Fibroblast of lung (primary cell): ENCODE measurements around the gene TAF6L. TPM values are rescaled to one million over a fixed set of nuclear protein-coding genes. Genes with fewer than 3 reads are reported as not detected.
"Not testable (repeated sequence)": the region's sequence is repeated elsewhere in the genome, so short reads cannot be mapped to it uniquely, and the experiment has no call there.

Source experiments
- DNase-seq, 2 donors: peaks; one replicate each; pipeline versions ENCODE4 v3.0.0 to v3.0.0-alpha.2; 2010; ENCODE audit warnings: low read depth in 2 of 2
- H2AFZ ChIP-seq: 2 replicates; pipeline ENCODE4 v1.5.1; 2012; ENCODE audit warnings: low read length, control low read depth, inconsistent platforms
- H3K27ac ChIP-seq: 2 replicates; pipeline ENCODE4 v1.5.1; 2011; ENCODE audit warnings: low read length, control low read depth; ENCODE audit not compliant: insufficient read depth
- H3K27me3 ChIP-seq: 2 replicates; pipeline ENCODE4 v1.5.1; 2011; ENCODE audit warnings: mild to moderate bottlenecking, low read length; ENCODE audit not compliant: control insufficient read depth, insufficient read depth
- H3K36me3 ChIP-seq: 2 replicates; pipeline ENCODE4 v1.5.1; 2011; ENCODE audit warnings: low read length; ENCODE audit not compliant: control insufficient read depth, insufficient read depth
- H3K4me1 ChIP-seq: 2 replicates; pipeline ENCODE4 v1.5.1; 2011; ENCODE audit warnings: low read length; ENCODE audit not compliant: control insufficient read depth, insufficient read depth; ENCODE audit errors: extremely low read depth
- H3K4me2 ChIP-seq: 2 replicates; pipeline ENCODE4 v1.5.1; 2011; ENCODE audit warnings: low read length, control low read depth; ENCODE audit not compliant: insufficient read depth; ENCODE audit errors: extremely low read depth
- H3K4me3 ChIP-seq, 4 experiments: fragments of 200-600 bp in 1 of 4; sonication (generic) in 1 of 4; replicated peaks in 1 of 4; 2 replicates each; pipeline ENCODE4 v1.5.1; 2011 to 2016; ENCODE audit warnings: low read length in 4 of 4, low read depth in 3 of 4, mild to moderate bottlenecking in 3 of 4, control low read depth in 2 of 4, inconsistent platforms in 1 of 4, mixed read lengths in 1 of 4; ENCODE audit not compliant: insufficient read depth in 1 of 4; ENCODE audit errors: control extremely low read depth in 1 of 4
- H3K79me2 ChIP-seq: 2 replicates; pipeline ENCODE4 v1.5.1; 2012; ENCODE audit warnings: mild to moderate bottlenecking, low read length, inconsistent platforms; ENCODE audit not compliant: control insufficient read depth, insufficient read depth
- H3K9ac ChIP-seq: 2 replicates; pipeline ENCODE4 v1.5.1; 2011; ENCODE audit warnings: mild to moderate bottlenecking, low read length, control low read depth; ENCODE audit not compliant: insufficient read depth
- H3K9me3 ChIP-seq: 2 replicates; pipeline ENCODE4 v1.5.1; 2012; ENCODE audit warnings: low read depth, low read length; ENCODE audit not compliant: control insufficient read depth, insufficient read depth
- H4K20me1 ChIP-seq: 2 replicates; pipeline ENCODE4 v1.5.1; 2011; ENCODE audit warnings: low read length; ENCODE audit not compliant: control insufficient read depth, insufficient read depth; ENCODE audit errors: extremely low read depth
- CTCF ChIP-seq, 2 donors: IDR thresholded peaks in 1 of 2; conservative IDR thresholded peaks in 1 of 2; 1 replicate in 1 of 2; 2 replicates in 1 of 2; pipeline ENCODE4 v1.5.1; 2011 to 2012; ENCODE audit warnings: low read length in 2 of 2, control low read depth in 1 of 2, inconsistent platforms in 1 of 2, low read depth in 1 of 2, mild to moderate bottlenecking in 1 of 2
- EZH2 ChIP-seq: IDR thresholded peaks from 2 replicates; pipeline ENCODE4 v1.5.1; 2012; ENCODE audit warnings: low read length, control low read depth, mild to moderate bottlenecking; ENCODE audit errors: missing control alignments
- polyA plus RNA-seq, 2 donors: library from polyadenylated mRNA; depleted of rRNA in 1 of 2; stranded (reverse) in 1 of 2; unstranded in 1 of 2; fragments of >200 nt; gene quantifications; 2 replicates each; pipeline ENCODE4 v1.2.1, GENCODE V29; 2011 to 2012; ENCODE audit warnings: missing spikeins in 1 of 2
- total RNA-seq: library from RNA; depleted of rRNA; stranded (reverse); fragments of >200 nt; gene quantifications from 2 replicates; pipeline ENCODE4 v1.2.1, GENCODE V29; 2014

The TAF6L gene
- total and polyA plus RNA-seq, 2 donors (not counting 1 experiment from before 2014, with no cell fraction given): 10.0 to 18.8 TPM

GRCh38 chr11:62817129-62817528, 45.9 kb downstream of the TAF6L start:
- H4K20me1 ChIP-seq: no peaks in the 10 kb centered on the region
- no peak for DNase-seq
- H3K4me3 ChIP-seq: no peak overlapping the region
- H3K79me2 ChIP-seq: no peaks in the 10 kb centered on the region
- peaks cover 3% of the 10 kb centered on the region for H3K36me3 ChIP-seq
- no peak overlapping the region for H2AFZ ChIP-seq
- no peak overlapping the region for H3K27ac ChIP-seq
- H3K27me3 ChIP-seq: no peaks in the 10 kb centered on the region
- no peaks in the 10 kb centered on the region for H3K9me3 ChIP-seq
- no peak overlapping the region for H3K4me2 ChIP-seq
- TF ChIP-seq EZH2: no peak
- no peak for TF ChIP-seq CTCF (conservative IDR thresholded peaks at IDR 0.05 in 1 of 2, IDR thresholded peaks at IDR 0.05 in 1 of 2; ENCODE audit: low read depth in 1 of 2, low read length in 2 of 2)
- no peaks in the 10 kb centered on the region for H3K4me1 ChIP-seq
- H3K9ac ChIP-seq: no peak overlapping the region

- no peak overlapping the region for H3K4me2 ChIP-seq
- H3K4me1 ChIP-seq: no peaks in the 10 kb centered on the region
- peaks cover 28% of the 10 kb centered on the region for H3K36me3 ChIP-seq
- no peak overlapping the region for H2AFZ ChIP-seq
- no peaks in the 10 kb centered on the region for H3K27me3 ChIP-seq
- TF ChIP-seq CTCF (conservative IDR thresholded peaks at IDR 0.05 in 1 of 2, IDR thresholded peaks at IDR 0.05 in 1 of 2; ENCODE audit: low read depth in 1 of 2, low read length in 2 of 2) (no peak), EZH2 (no peak)
- no peak for DNase-seq
- no peaks in the 10 kb centered on the region for H4K20me1 ChIP-seq
- no peaks in the 10 kb centered on the region for H3K9me3 ChIP-seq
- H3K27ac ChIP-seq: no peak overlapping the region
- no peak overlapping the region for H3K9ac ChIP-seq
- peaks cover 13% of the 10 kb centered on the region for H3K79me2 ChIP-seq
- H3K4me3 ChIP-seq: no peak overlapping the region
Observed at GRCh38 chr11:62823677-62824076, 52.5 kb downstream of the TAF6L start.

GRCh38 chr11:62828130-62828529, 56.9 kb downstream of the TAF6L start:
- not testable (repeated sequence) for DNase-seq, H3K27me3 ChIP-seq, H3K4me3 ChIP-seq, H3K4me1 ChIP-seq, H3K27ac ChIP-seq, H3K9me3 ChIP-seq, H3K9ac ChIP-seq, H2AFZ ChIP-seq, H4K20me1 ChIP-seq, H3K4me2 ChIP-seq
- Histone ChIP-seq H3K79me2 (peaks cover 39% of the 10 kb centered on the region), H3K36me3 (peaks cover 18% of the 10 kb centered on the region)
